ENCODE results near the gene EVC2. TPM values are rescaled to one million over a fixed set of nuclear protein-coding genes. Genes with fewer than 3 reads are reported as not detected.

EVC2 gene
- total RNA-seq, 6 experiments from 2014 or later = 0.24 to 0.93 (median 0.53) TPM

- no peaks in the 10 kb centered on the region for H3K36me3 ChIP-seq
- no peak for TF ChIP-seq CTCF (IDR thresholded peaks at IDR 0.05)
- no peak for TF ChIP-seq POLR2A (IDR thresholded peaks at IDR 0.05)
- ATAC-seq = no peak
- H3K4me1 ChIP-seq = no peaks in the 10 kb centered on the region
- no peak for DNase-seq
- intact Hi-C loops (cut with DNase I) = no loop called here
- H3K27me3 ChIP-seq = peaks cover 0 to 4% of the 10 kb centered on the region in 2 donors
- H3K4me3 ChIP-seq = no peak overlapping the region
- 70% methylated on average over 2 of the region's 5 CpGs for WGBS (ENCODE audit: insufficient coverage, low coverage, low lambda C conversion rate, missing lambda C conversion rate)
- no peak overlapping the region for H3K27ac ChIP-seq
- H3K9me3 ChIP-seq = no peaks in the 10 kb centered on the region
These were observed 4.5 kb downstream of the EVC2 start for GRCh38 chr4:5703831-5704230.

DNA sequence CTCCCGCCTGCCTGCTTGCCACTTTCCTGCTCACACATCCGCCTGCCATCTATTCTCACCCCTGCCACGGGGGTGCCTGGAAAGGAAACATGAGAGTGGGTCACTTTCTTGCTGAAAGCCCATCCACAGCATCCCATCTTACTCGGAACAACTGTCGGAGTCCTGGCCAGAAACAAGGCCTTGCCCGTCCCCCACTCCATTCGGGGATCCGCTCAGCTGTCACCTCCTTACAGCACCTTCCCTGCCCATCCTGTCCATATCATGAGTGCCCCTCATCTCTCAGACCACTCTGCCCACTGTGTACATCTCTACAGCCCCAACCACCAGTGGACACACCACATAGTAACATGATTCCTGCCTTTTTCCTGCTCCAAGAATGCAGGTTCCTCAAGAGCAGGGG is 6.4 kb downstream of the EVC2 start:
- no peaks in the 10 kb centered on the region for H3K27me3 ChIP-seq
- H3K36me3 ChIP-seq = no peaks in the 10 kb centered on the region
- DNase-seq (no peak), ATAC-seq (no peak)
- H3K27ac ChIP-seq = no peak overlapping the region
- H3K9me3 ChIP-seq = no peaks in the 10 kb centered on the region
- TF ChIP-seq POLR2A (IDR thresholded peaks at IDR 0.05) (no peak), CTCF (IDR thresholded peaks at IDR 0.05) (no peak)
- H3K4me3 ChIP-seq = no peak overlapping the region
- H3K4me1 ChIP-seq = no peaks in the 10 kb centered on the region
- intact Hi-C loops (cut with DNase I) = no loop called here
- 92% methylated on average over 8 of the region's 8 CpGs for WGBS (ENCODE audit: insufficient coverage, low coverage, low lambda C conversion rate, missing lambda C conversion rate)

DNA sequence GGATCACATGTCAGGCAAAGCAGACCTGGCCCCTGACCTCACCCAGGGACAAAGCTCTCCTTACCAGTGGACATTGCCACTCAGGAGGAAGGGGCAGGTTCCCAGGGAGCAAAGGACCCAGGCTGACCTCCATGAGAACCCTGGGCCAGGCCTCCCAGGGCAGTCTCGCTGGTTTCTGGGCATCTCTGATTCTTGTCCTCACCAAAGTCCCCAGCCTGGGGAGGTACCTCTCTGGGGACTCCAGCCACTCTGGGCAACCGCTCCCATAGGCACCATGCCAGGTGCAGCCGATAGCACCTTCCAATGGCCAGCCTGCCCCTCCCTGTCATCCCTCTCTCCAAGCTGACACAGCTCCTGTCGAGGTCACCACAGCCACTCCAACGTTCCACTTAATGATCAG is 7.9 kb downstream of the EVC2 start:
- Histone ChIP-seq H3K27me3 (no peaks in the 10 kb centered on the region), H3K4me1 (no peaks in the 10 kb centered on the region), H3K36me3 (no peaks in the 10 kb centered on the region), H3K4me3 (no peak overlapping the region), H3K9me3 (no peaks in the 10 kb centered on the region), H3K27ac (no peak overlapping the region)
- no peak for DNase-seq
- TF ChIP-seq CTCF (IDR thresholded peaks at IDR 0.05) = no peak
- TF ChIP-seq POLR2A (IDR thresholded peaks at IDR 0.05) = no peak
- WGBS (ENCODE audit: insufficient coverage, low coverage, low lambda C conversion rate, missing lambda C conversion rate) = 63% methylated on average over 2 of the region's 5 CpGs
- intact Hi-C loops (cut with DNase I) = no loop called here
- ATAC-seq = no peak

- Histone ChIP-seq H3K36me3 (no peaks in the 10 kb centered on the region), H3K27me3 (no peaks in the 10 kb centered on the region), H3K27ac (no peak overlapping the region), H3K9me3 (no peaks in the 10 kb centered on the region), H3K4me1 (no peaks in the 10 kb centered on the region), H3K4me3 (no peak overlapping the region)
- ATAC-seq (no peak), DNase-seq (no peak)
- WGBS (ENCODE audit: insufficient coverage, low coverage, low lambda C conversion rate, missing lambda C conversion rate) = 82% methylated on average over 2 of the region's 11 CpGs
- intact Hi-C loops (cut with DNase I) = no loop called here
- no peak for TF ChIP-seq POLR2A (IDR thresholded peaks at IDR 0.05)
- no peak for TF ChIP-seq CTCF (IDR thresholded peaks at IDR 0.05)
These were observed 12.0 kb downstream of the EVC2 start for GRCh38 chr4:5696341-5696740.

DNA sequence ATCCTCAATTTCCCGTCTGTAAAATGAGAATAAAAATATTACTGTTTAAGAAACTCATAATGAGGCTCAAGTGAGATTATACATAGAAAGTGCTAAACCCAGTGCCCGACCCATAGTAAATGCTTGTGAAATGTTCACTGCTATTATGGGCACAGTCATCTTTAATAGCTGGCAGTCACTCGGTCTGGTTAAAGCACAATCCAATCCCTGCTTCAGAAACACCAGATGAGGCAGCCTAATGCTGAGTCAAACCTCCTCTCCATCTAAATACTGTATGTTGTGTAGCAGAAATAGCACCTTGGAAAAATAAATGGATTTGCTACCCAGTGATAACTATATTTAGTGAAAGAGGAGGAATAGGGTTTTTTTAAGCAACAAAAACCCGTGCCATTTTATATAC is 14.5 kb downstream of the EVC2 start:
- DNase-seq (no peak), ATAC-seq (no peak)
- no peaks in the 10 kb centered on the region for H3K36me3 ChIP-seq
- WGBS (ENCODE audit: insufficient coverage, low coverage, low lambda C conversion rate, missing lambda C conversion rate) = 74% methylated on average over 4 of the region's 4 CpGs
- TF ChIP-seq CTCF (IDR thresholded peaks at IDR 0.05) = no peak
- no peak overlapping the region for H3K27ac ChIP-seq
- intact Hi-C loops (cut with DNase I) = no loop called here
- H3K4me1 ChIP-seq = no peaks in the 10 kb centered on the region
- H3K27me3 ChIP-seq = no peaks in the 10 kb centered on the region
- H3K9me3 ChIP-seq = no peaks in the 10 kb centered on the region
- H3K4me3 ChIP-seq = no peak overlapping the region
